ENCODE measurements around the gene NKX6-2.

The NKX6-2 gene

GRCh38 chr10:132817701-132818211, 31.8 kb upstream of the NKX6-2 start:
- H2AFZ ChIP-seq (ENCODE audit: low read depth, low read length), result no peak overlapping the region
- no peak overlapping the region for H3K9ac ChIP-seq (ENCODE audit: low read length)
- no peaks in the 10 kb centered on the region for H4K20me1 ChIP-seq (ENCODE audit: insufficient read depth, low read length)
- no peaks in the 10 kb centered on the region for H3K4me1 ChIP-seq (ENCODE audit: low read length)
- H3K9me3 ChIP-seq (ENCODE audit: insufficient read depth, low read length), result no peaks in the 10 kb centered on the region
- H3K4me2 ChIP-seq (ENCODE audit: low read length), result no peak overlapping the region
- H3K36me3 ChIP-seq (replicated peaks; ENCODE audit: low read depth, low read length), result no peaks in the 10 kb centered on the region
- no peak overlapping the region for H3K4me3 ChIP-seq (ENCODE audit: low read length)
- no peaks in the 10 kb centered on the region for H3K27me3 ChIP-seq (ENCODE audit: low read depth, low read length)
- no peak overlapping the region for H3K27ac ChIP-seq (ENCODE audit: low read length)
- no peaks in the 10 kb centered on the region for H3K79me2 ChIP-seq (ENCODE audit: low read length)
- TF ChIP-seq EZH2phosphoT487 (IDR thresholded peaks at IDR 0.05; ENCODE audit: low read depth), result no peak
- TF ChIP-seq CTCF (IDR thresholded peaks at IDR 0.05; ENCODE audit: low read depth, low read length), result no peak

DNA sequence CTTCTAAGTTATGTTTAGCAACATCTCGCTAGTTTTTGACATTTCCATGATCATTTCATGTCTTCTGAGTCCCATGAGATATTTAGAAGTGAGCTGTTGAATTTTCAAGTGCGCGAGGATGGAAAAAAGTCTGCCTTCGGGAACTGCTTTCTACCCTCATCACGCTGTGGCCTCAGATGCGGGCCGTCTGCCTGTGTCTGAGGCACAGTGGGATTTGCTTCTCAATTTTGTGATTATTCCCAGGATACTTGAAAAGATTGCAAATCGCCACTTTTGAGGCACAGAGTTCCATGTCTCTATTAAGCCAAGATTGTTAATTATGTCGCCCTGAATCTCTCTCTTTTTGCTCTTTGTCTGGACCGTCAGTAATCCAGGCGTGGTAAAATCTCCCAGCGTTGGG, 30.8 kb upstream of the NKX6-2 start:
- no peaks in the 10 kb centered on the region for H3K4me1 ChIP-seq (ENCODE audit: low read length)
- H3K4me2 ChIP-seq (ENCODE audit: low read length), result no peak overlapping the region
- no peaks in the 10 kb centered on the region for H3K27me3 ChIP-seq (ENCODE audit: low read depth, low read length)
- no peaks in the 10 kb centered on the region for H4K20me1 ChIP-seq (ENCODE audit: insufficient read depth, low read length)
- no peak overlapping the region for H3K27ac ChIP-seq (ENCODE audit: low read length)
- no peak overlapping the region for H2AFZ ChIP-seq (ENCODE audit: low read depth, low read length)
- H3K79me2 ChIP-seq (ENCODE audit: low read length), result no peaks in the 10 kb centered on the region
- no peak overlapping the region for H3K4me3 ChIP-seq (ENCODE audit: low read length)
- no peaks in the 10 kb centered on the region for H3K9me3 ChIP-seq (ENCODE audit: insufficient read depth, low read length)
- TF ChIP-seq CTCF (IDR thresholded peaks at IDR 0.05; ENCODE audit: low read depth, low read length) (no peak), EZH2phosphoT487 (IDR thresholded peaks at IDR 0.05; ENCODE audit: low read depth) (no peak)
- H3K36me3 ChIP-seq (replicated peaks; ENCODE audit: low read depth, low read length), result no peaks in the 10 kb centered on the region
- no peak overlapping the region for H3K9ac ChIP-seq (ENCODE audit: low read length)

DNA sequence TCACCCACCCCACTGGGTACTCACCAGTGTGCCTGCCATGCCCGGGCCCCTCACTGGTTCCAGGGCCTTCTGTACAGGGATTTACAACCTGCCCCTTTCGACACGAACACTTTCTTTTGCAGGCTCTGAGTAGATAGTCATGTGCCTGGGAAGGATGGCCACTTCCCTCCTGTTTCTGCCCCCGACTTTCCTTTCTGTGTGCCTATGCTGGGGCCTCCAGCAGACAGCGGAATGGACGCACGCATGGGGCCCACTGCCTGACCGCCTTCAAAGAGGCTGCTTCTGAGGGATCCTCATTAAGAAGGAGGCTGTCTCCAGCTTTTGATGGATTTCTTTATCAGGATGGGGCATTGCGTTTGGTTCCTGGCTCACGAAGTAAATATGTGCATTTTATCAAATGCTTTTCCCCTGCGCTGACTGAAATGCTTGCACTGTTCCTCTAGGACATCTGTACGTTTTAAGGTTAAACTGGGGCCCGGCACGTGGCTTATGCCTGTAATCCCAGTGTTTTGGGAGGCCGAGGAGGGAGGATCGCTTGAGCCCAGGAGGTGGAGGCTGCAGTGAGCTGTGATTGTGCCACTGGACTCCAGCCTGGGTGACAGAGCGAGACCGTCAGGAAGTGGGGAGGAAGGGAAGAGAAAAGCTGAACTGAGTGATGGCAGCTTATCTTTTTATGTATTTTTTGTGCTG, 29.4 kb upstream of the NKX6-2 start:
- H2AFZ ChIP-seq (ENCODE audit: low read depth, low read length), result no peak overlapping the region
- no peaks in the 10 kb centered on the region for H3K9me3 ChIP-seq (ENCODE audit: insufficient read depth, low read length)
- no peaks in the 10 kb centered on the region for H3K4me1 ChIP-seq (ENCODE audit: low read length)
- no peaks in the 10 kb centered on the region for H4K20me1 ChIP-seq (ENCODE audit: insufficient read depth, low read length)
- no peaks in the 10 kb centered on the region for H3K36me3 ChIP-seq (replicated peaks; ENCODE audit: low read depth, low read length)
- H3K27me3 ChIP-seq (ENCODE audit: low read depth, low read length), result no peaks in the 10 kb centered on the region
- H3K4me2 ChIP-seq (ENCODE audit: low read length), result no peak overlapping the region
- H3K9ac ChIP-seq (ENCODE audit: low read length), result no peak overlapping the region
- no peak overlapping the region for H3K4me3 ChIP-seq (ENCODE audit: low read length)
- H3K27ac ChIP-seq (ENCODE audit: low read length), result no peak overlapping the region
- H3K79me2 ChIP-seq (ENCODE audit: low read length), result no peaks in the 10 kb centered on the region
- TF ChIP-seq EZH2phosphoT487 (IDR thresholded peaks at IDR 0.05; ENCODE audit: low read depth), result no peak
- TF ChIP-seq CTCF (IDR thresholded peaks at IDR 0.05; ENCODE audit: low read depth, low read length), result no peak

GRCh38 chr10:132814469-132814856, 28.5 kb upstream of the NKX6-2 start:
- Histone ChIP-seq H3K4me3 (ENCODE audit: low read length) (no peak overlapping the region), H3K4me1 (ENCODE audit: low read length) (no peaks in the 10 kb centered on the region), H3K36me3 (replicated peaks; ENCODE audit: low read depth, low read length) (no peaks in the 10 kb centered on the region), H3K27me3 (ENCODE audit: low read depth, low read length) (no peaks in the 10 kb centered on the region), H3K9me3 (ENCODE audit: insufficient read depth, low read length) (no peaks in the 10 kb centered on the region), H4K20me1 (ENCODE audit: insufficient read depth, low read length) (no peaks in the 10 kb centered on the region), H3K27ac (ENCODE audit: low read length) (no peak overlapping the region), H3K9ac (ENCODE audit: low read length) (no peak overlapping the region), H2AFZ (ENCODE audit: low read depth, low read length) (no peak overlapping the region), H3K79me2 (ENCODE audit: low read length) (no peaks in the 10 kb centered on the region), H3K4me2 (ENCODE audit: low read length) (no peak overlapping the region)
- no peak for TF ChIP-seq EZH2phosphoT487 (IDR thresholded peaks at IDR 0.05; ENCODE audit: low read depth)
- no peak for TF ChIP-seq CTCF (IDR thresholded peaks at IDR 0.05; ENCODE audit: low read depth, low read length)

Data from OCI-LY3 (cell line).